GM21390 (cell line): ENCODE data around the gene CRYGB.

Source experiments
- ATAC-seq: cut with Tn5 transposase; IDR thresholded peaks from one replicate; pipeline ENCODE4 v1.9.1; 2021; ENCODE audit not compliant: unreplicated experiment

CRYGB gene, protein sequence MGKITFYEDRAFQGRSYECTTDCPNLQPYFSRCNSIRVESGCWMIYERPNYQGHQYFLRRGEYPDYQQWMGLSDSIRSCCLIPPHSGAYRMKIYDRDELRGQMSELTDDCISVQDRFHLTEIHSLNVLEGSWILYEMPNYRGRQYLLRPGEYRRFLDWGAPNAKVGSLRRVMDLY

DNA sequence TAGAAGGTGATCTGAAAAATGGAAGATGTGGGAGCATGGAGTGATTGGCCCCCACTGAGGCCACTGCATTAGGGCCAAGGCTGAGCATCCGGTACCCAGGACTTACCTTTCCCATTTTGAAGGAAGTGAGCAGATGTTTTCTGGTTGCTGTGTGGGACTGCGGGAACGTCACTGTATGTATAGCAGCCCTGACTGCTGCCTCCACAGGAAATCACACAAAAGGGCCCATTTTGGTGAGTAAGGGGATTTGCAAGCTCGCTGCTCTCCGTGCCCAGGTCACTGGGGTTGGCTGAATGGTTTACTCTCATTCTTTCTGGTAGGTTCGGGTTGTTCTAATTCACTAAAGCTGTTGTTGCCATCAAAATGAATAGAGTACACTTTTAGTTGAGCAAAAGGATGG is at the start of gene CRYGB:
Gene CRYGB (minus strand): TSS at position 153 of the 400 bp plus-strand sequence. CDS start 38 bp downstream, at position 115.
- ATAC-seq = no peak

DNA sequence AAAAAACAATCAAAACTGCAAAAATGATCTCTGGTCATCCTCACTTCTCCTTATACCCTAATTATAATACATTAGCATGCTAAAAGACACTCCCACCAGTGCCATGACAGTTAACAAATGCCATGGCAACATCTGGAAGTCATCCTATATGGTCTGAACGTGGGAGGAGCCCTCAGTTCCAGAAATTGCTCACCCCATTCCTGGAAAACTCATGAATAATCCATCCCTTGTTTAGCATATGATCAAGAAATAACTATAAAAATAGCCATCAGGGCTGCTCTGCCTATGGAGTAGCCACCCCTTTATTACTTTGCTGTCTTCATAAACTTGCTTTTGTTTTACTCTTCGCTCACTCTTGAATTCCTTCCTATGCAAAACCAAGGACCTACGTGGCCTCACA is 49.6 kb upstream of the CRYGB start:
- ATAC-seq = no peak

DNA sequence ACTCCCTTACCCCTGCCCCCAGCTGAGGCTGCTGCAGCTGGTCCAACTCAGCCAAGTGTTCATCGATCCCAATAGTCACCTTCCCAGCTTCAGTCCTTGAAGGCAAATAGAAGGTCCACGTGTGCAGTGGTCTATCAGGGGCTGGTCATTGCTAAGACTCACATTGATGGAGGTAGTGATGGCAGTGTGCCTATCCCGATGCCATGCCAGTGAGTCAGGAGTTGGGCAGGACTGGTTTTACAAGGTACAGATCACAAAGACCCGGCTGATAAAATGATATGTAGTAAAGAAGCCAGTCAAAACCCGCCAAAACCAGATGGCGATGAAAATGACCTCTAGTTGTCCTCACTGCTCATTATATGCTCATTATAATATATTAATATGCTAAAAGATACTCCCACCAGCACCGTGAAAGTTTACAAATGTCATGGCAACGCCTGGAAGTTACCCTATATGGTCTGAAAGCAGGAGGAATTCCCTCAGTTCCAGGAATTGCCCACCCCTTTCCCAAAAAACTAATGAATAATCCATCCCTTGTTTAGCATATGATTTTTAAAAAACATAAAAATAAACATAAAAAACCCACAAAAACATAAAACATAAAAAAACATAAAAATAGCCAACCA is 46.8 kb upstream of the CRYGB start:
- no peak for ATAC-seq

DNA sequence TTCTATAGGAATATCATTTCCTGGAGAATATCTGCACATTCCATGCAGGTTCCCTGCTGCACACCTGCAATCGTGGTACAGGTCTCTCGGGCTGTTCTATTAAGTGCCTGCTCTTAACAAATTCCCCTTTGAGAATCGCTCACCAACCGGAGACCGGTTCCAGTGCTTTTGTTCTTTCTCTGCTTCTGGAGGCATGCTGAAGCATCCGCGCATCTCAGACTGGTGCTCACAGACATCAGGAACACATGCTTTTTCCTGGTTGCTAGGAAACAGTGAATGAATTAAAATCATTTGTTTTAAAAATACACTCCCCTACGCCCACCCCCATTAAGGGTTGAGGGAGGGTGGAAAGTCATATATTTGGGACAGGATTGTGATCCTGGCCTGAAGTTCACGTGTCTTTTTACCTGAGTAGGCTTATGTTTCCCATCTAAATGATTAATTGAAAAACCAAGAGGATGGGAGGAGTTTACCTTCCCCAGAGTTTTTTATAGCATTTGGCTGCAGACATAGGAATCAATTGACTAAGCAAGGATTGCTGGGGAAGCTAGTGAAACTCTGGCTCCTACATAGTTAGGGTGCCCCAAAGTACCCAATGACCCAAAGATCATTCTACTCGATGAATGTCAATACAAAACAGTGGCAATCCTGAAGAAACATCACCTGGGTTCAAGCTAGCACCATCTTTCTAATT is 44.0 kb upstream of the CRYGB start, which contains the start of gene C2orf80:
Gene C2orf80 (minus strand): TSS at position 221 of the 694 bp plus-strand sequence. CDS start 3,044 bp downstream, outside the sequence.
- ATAC-seq = no peak

DNA sequence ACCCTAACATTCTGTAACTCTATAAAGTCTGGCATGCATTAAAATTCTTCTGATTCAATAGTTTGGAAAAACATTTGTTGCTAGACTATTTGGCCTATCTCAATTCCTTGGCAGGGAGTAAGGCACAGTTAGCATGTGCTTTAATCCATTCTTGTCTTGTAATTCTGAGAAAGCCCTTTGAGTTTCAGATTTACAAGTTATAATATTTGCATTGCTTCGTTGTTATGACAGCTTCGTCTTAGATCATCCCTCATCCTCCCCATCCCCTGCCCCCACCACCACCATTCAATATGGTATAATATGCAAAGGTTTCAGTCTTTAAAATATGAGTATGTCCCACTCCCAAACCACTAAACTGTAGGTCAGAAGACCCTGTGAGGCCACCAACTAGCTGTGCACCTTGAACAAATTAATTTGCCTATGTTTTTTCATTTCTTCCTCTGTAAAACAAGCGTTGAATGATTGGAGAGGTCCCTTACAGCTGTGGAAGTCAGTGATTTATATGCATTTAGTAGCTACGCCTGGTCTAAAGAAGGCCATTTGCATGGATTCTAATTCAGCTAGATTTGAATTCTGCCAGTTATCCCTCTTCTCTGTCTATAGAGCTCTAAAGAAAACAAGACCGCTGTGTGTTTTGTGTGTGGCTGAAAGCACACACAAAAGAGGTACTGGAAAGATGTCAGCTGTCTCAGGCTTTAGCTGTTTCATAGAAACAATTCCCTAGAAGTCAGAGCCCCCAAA is 43.3 kb upstream of the CRYGB start:
- no peak for ATAC-seq

DNA sequence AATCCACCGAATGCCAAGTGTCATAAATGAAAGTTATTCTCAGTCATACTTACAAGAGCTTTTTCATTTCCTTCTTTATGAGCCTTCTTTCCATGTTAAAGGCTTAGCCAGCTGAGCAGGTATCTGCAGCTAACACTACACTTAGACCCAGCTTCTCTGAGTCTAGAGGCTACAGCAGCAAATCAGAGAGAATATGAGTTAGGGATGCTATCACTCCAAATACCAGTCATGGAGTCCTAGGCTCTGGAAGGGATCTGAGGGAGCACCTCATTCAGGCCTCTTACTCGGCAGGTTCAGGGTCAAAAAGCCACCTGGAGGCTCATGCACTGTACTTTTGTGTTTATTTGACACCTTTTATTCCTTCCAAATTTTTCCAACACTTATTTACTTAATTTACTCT is 40.9 kb upstream of the CRYGB start:
- no peak for ATAC-seq

DNA sequence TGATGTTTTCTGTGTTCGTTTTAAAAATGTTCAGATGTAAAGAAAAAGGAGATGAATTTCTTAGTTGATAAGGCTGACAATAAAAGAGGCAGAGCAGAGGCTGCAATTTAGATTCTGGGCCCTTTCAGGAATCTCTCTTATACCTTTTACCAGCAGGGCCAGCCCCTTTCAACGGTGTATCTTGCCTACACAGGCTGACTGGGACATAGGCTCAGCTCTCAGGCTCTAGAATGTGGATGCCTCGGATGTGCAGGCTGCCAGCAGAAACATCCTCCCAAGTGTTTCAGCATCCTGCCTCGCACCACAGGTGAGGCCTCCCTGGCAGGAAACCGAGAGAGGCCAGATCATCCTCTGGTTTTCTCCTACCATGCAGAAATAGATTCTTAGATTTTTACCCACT is 40.5 kb upstream of the CRYGB start:
- no peak for ATAC-seq

DNA sequence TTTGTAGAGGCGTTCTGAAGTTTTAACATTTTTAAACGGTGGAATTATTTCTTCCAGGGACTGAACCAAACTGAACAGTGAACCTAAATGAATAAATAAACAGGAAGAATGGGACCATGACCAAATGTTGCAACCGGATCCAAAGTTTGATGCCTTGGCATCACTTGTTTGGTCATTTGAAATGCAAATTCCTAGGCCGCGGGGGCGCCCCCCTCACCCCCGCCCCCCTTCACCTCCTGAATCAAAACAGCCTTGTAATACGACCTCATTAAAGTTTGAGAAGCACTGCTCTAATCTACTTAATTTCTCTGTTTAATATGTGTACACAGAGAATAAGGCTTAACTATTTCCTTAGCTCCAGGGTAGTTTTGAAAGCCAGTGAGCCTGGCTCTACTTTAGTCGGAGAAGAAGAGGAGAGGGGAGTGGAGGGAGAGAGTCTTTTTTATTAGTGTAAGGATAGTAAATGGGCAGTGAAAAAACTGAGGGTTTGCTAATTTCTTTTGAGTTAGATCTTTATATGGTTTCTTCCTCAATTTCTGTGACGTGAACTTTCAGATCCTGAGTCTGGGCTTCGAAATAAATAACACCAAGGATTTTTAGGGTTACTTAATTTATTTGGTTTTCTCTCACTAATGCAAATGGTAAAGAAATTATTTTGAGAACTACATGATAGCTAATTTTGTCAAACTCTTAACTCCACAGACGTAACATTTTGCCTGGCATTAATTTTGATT is 38.2 kb upstream of the CRYGB start:
- no peak for ATAC-seq

DNA sequence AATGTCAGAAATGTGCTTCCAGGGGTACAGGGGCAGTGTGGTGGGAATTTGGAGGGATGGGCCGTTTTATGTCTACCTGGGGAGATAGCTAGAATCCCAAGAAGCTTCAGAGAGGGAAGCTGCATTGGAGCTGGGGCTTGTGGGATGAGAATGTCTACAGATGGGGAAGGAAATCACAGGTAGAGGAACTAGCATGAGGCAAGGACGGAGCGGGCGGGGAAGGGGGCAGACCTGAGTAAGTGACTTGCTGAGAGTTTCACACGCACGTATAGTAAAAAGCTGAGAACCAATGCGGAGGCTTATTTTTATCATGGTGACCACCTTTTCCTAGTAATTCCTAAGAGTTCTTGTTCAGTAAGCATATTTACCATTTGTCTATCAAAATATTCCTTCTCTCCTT is 37.6 kb upstream of the CRYGB start:
- no peak for ATAC-seq

DNA sequence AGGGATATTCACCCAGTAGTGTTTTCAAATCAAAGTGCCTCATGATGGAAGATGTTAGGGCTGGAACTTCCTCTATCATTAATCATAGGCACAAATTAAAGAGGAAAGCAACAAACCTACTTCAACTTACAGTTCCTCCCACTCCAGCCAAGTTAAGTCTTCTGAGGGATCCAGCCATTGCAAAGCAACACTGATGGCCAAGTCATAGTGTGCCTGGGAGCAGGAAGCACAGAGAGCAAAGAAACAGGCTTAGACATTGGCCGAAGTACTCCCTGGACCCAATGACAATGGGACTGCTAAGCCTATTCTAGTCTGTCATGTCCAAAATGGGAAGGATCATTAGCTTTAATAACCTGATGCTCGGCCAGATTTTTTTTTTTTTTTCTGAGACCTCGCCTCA is 36.9 kb upstream of the CRYGB start:
- ATAC-seq = no peak

DNA sequence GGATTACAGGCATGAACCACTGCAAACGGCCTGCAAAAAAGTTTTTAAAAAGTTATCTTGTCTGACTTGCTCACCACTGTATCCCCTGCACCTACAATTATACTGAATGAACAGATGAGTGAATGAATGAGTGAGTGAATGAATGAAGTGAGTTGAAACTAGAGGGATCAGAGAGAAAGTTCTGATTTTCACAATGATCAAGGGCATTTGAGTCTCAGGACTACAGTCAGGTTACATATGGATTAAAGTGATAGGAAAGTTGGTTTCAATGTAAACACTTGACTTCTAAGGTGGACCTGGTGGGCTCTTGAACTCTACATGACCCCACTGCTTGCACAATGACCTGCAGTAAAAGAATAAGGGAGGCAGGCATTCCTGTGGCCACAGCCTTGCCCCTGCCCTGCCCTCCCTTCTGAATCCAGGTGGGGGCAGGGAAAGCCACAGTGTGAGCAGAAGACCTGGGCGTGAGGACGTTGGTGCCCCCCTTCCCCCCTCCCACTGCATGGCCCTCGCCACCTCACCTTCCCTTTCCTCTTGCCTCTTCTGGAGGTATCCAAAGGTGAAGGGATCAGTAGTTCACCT is 33.2 kb upstream of the CRYGB start:
- no peak for ATAC-seq

DNA sequence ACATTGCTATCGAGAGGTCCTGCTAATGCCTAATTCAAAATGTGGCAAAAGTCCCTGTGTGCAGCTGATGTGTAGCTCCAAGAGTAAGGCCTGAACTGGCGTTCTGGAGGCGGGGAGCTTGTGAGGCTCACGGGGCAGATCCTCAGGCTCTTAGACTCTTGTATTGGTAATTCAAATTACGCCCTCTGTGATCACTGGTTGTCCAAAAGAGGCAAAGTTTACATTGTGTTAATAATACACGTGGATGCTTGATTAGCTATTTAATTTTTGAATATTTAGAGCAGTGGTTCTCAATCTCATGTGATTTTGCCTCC is 29.8 kb upstream of the CRYGB start:
- ATAC-seq = no peak

DNA sequence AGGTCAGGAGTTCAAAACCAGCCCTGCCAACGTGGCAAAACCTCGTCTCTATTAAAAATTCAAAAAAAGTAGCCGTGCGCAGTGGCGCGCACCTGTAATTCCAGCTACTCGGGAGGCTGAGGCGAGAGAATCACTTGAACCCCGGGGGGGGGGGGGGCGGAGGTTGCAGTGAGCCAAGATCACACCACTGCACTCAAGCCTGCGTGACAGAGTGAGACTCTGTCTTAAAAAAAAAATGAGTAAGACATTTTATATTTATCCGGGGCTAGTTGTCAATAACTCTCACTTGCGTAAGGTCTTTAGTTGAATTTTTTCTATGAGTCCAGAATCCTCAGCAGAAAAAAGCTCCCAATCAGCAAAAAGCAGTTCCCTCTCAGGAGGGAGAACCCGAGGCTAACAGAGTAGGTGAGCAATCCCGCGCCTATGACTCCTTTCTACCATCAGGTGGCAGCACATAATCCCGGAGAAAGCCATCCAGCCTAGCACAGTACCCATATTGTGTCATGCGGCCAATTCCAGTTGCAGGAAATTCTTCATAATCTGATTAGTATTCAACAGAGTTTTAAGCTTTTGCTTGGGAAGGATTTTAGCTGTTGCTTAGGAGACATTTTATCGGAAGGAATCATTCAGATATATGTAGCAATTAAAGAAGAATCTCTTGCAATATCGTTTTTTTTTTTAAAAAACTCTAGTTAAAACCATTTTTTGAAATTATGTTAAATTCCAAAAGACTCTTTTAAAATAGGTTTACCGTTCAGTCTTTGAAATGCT is 29.3 kb upstream of the CRYGB start:
- ATAC-seq = peak; percentile 99

DNA sequence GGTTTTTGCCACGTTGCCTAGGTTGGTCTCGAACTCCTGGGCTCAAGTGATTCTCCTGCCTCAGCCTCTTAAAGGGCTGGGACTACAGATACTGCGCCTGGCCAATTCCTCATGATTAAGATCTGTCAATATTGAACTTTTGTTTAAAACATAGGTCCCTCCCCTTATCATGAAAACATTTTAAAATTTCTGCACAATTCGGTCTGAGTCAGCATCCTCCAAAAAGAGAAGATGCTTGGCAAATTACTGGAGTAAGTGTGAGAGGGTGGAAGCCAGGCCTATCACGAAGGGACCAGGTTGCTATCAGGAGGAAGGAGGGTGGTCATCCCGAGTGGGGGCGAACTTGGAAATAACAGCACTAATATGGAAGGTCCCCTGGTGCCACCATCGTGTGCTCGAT is 28.2 kb upstream of the CRYGB start:
- no peak for ATAC-seq

DNA sequence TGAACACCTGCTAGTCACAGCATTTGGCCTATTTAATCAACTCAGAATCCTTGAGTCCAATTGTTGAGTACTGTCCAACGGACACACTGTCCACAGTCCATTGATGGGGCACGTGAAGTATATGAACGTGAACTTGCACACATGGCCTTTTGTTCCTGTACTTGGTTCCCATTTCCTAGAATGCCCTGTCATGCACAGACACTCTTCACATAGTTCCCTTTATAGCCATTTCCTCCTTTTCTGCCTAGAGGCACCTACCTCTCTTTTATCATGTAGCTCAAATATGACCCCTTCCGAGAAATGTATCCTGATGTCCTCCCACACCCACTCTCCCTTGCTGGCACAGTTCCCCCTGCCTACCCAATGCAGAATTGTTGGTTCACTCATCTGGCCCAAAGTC is 26.2 kb upstream of the CRYGB start:
- ATAC-seq = no peak

DNA sequence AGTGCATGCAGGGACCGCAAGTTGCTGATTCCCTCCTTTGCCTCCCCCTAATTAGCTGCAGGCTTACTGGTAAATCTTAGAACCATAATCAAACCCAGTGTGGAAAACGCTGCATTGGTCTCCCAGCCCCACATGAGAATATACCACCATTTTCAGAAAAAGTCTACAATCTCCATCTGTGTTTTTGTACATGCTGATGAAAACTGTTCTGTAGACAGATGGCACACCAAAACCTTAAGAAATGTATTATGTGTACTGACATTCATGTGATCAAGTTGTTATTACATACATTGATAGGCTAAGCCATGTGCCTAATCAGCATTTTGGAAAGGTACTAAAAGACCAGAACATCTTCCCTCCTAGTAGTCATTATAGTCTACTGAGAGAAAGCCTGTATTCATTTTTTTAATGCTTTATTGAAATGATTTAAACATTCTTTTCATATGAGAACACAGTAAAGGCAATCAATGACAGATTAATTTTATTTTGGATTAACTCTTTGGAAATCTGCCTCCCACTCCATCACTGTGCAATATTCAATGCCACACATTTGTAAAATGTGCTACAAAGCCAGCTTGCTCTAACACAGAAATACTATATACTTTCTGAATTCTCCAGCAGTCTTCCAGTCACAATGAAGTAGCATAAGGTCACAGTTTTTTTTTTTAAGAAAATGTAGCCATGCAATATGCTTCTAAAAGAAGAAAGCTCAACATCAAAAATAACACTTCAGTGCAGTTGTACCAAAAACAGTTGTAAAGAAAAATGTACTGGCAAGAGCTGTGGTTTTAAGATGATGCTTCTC is 19.2 kb upstream of the CRYGB start:
- no peak for ATAC-seq

DNA sequence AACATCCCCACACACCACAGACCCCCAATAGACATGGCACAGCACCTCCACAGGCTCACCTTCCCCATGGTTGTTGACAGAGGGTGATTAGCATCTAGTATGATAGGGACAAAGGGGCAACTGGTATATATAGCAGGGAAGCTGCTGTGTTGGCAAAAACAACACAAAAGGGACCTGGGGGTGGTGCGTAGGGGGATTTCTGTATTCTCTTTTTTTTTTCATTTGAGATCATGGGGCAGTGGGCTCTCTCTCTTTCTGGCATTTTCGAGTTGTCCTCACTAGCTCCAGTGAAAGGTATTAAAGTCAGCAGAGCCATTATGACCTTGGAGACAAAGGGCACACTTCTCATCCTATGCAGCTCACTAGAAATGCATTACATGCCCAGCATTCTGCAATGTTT is 17.5 kb upstream of the CRYGB start, which contains the start of gene CRYGA:
Gene CRYGA (minus strand): TSS at position 101 of the 400 bp plus-strand sequence. CDS start 33 bp downstream, at position 68.
- no peak for ATAC-seq

DNA sequence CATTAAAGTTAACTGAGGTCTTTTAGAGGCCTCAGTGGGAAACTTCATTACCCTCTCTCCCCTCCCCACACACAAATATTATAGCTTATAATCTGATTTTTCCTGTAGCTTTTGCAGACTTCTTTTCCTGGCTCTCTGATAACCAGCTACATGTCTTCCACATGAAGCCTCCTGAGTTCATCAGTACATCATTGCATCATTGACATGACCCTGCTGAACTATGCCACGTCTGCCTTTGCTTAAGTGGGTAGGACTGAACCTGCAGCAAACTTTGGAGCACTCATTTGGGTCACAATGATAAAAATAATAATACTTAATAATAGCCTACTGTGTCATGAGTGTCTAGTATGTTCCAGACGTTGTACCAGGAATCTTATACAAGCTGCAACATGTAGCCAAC is 10.5 kb upstream of the CRYGB start:
- no peak for ATAC-seq

DNA sequence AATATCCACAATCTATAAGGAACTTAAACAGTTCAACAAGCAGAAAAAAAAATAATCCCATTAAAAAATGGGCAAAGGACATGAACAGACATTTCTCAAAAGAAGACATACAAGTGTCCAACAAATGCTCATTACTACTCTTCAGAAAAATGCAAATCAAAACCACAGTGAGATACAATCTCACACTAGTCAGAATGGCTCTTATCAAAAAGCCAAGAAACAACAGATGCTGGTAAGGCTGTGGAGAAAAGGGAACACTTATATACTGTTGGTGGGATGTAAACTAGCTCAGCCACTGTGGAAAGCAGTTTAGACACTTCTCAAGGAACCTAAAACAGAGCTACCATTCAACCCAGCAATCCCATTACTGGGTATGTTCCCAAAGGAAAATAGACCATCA is 7.2 kb upstream of the CRYGB start:
- no peak for ATAC-seq
